ENCODE measurements around the gene SMYD3. TPM values are rescaled to one million over a fixed set of nuclear protein-coding genes. Genes with fewer than 3 reads are reported as not detected.
"Not testable (repeated sequence)": the region's sequence is repeated elsewhere in the genome, so short reads cannot be mapped to it uniquely, and the experiment has no call there.

SMYD3 gene
- polyA plus RNA-seq, 1 experiment = 39.9 TPM

GRCh38 chr1:245749053-245749452 is 758.0 kb downstream of the SMYD3 start:
- CTCF ChIA-PET = no interaction called here
- Histone ChIP-seq H3K9me3 (ENCODE audit: control insufficient read depth, insufficient read depth, low read length) (no peaks in the 10 kb centered on the region), H3K4me3 (ENCODE audit: low read depth, low read length) (no peak overlapping the region), H3K27me3 (ENCODE audit: control insufficient read depth, insufficient read depth, low read length) (no peaks in the 10 kb centered on the region), H3K27ac (ENCODE audit: low read depth, low read length) (no peak overlapping the region)
- POLR2A ChIA-PET = no interaction called here
- TF ChIP-seq CTCF (IDR thresholded peaks at IDR 0.05; ENCODE audit: low read depth, low read length) = no peak
- no peak for DNase-seq (ENCODE audit: low read depth, low spot score)

- no peak for DNase-seq (ENCODE audit: low read depth, low spot score)
- CTCF ChIA-PET = no interaction called here
- Histone ChIP-seq H3K27ac (ENCODE audit: low read depth, low read length) (no peak overlapping the region), H3K4me3 (ENCODE audit: low read depth, low read length) (no peak overlapping the region), H3K9me3 (ENCODE audit: control insufficient read depth, insufficient read depth, low read length) (no peaks in the 10 kb centered on the region), H3K27me3 (ENCODE audit: control insufficient read depth, insufficient read depth, low read length) (no peaks in the 10 kb centered on the region)
- POLR2A ChIA-PET = no interaction called here
- TF ChIP-seq CTCF (IDR thresholded peaks at IDR 0.05; ENCODE audit: low read depth, low read length) = no peak
These were observed 758.4 kb downstream of the SMYD3 start for GRCh38 chr1:245748646-245749045.

- H3K9me3 ChIP-seq (ENCODE audit: control insufficient read depth, insufficient read depth, low read length) = no peaks in the 10 kb centered on the region
- TF ChIP-seq CTCF (IDR thresholded peaks at IDR 0.05; ENCODE audit: low read depth, low read length) = no peak
- H3K27me3 ChIP-seq (ENCODE audit: control insufficient read depth, insufficient read depth, low read length) = no peaks in the 10 kb centered on the region
- DNase-seq (ENCODE audit: low read depth, low spot score) = no peak
- ChIA-PET CTCF (no interaction called here), POLR2A (no interaction called here)
- H3K4me3 ChIP-seq (ENCODE audit: low read depth, low read length) = no peak overlapping the region
- no peak overlapping the region for H3K27ac ChIP-seq (ENCODE audit: low read depth, low read length)
These were observed 758.8 kb downstream of the SMYD3 start for GRCh38 chr1:245748240-245748639.

- Histone ChIP-seq H3K27me3 (ENCODE audit: control insufficient read depth, insufficient read depth, low read length) (no peaks in the 10 kb centered on the region), H3K27ac (ENCODE audit: low read depth, low read length) (no peak overlapping the region), H3K4me3 (ENCODE audit: low read depth, low read length) (no peak overlapping the region), H3K9me3 (ENCODE audit: control insufficient read depth, insufficient read depth, low read length) (no peaks in the 10 kb centered on the region)
- ChIA-PET CTCF (no interaction called here), POLR2A (no interaction called here)
- no peak for DNase-seq (ENCODE audit: low read depth, low spot score)
- TF ChIP-seq CTCF (IDR thresholded peaks at IDR 0.05; ENCODE audit: low read depth, low read length) = no peak
These were observed 764.2 kb downstream of the SMYD3 start for GRCh38 chr1:245742896-245743295.

- H3K27me3 ChIP-seq (ENCODE audit: control insufficient read depth, insufficient read depth, low read length); H3K27ac ChIP-seq (ENCODE audit: low read depth, low read length); POLR2A ChIA-PET; H3K9me3 ChIP-seq (ENCODE audit: control insufficient read depth, insufficient read depth, low read length); DNase-seq (ENCODE audit: low read depth, low spot score); H3K4me3 ChIP-seq (ENCODE audit: low read depth, low read length): not testable (repeated sequence)
- CTCF ChIA-PET = interaction anchor here (1.0 kb wide), 1 partner anchor 11 kb away, joined by 3 read pairs; no protein-coding TSS in a partner anchor
These were observed 766.7 kb downstream of the SMYD3 start for GRCh38 chr1:245740336-245740735.

GRCh38 chr1:245730801-245731200 is 776.3 kb downstream of the SMYD3 start:
- Histone ChIP-seq H3K4me3 (ENCODE audit: low read depth, low read length) (no peak overlapping the region), H3K27ac (ENCODE audit: low read depth, low read length) (no peak overlapping the region), H3K9me3 (ENCODE audit: control insufficient read depth, insufficient read depth, low read length) (no peaks in the 10 kb centered on the region; the same call in 1 of the 2 replicates), H3K27me3 (ENCODE audit: control insufficient read depth, insufficient read depth, low read length) (no peaks in the 10 kb centered on the region)
- POLR2A ChIA-PET = no interaction called here
- DNase-seq (ENCODE audit: low read depth, low spot score) = no peak
- CTCF ChIA-PET = no interaction called here
- no peak for TF ChIP-seq CTCF (IDR thresholded peaks at IDR 0.05; ENCODE audit: low read depth, low read length)

GRCh38 chr1:245728035-245728434 is 779.0 kb downstream of the SMYD3 start:
- POLR2A ChIA-PET; H3K9me3 ChIP-seq (ENCODE audit: control insufficient read depth, insufficient read depth, low read length); H3K27ac ChIP-seq (ENCODE audit: low read depth, low read length); H3K27me3 ChIP-seq (ENCODE audit: control insufficient read depth, insufficient read depth, low read length); CTCF ChIA-PET; DNase-seq (ENCODE audit: low read depth, low spot score); H3K4me3 ChIP-seq (ENCODE audit: low read depth, low read length): not testable (repeated sequence)
